K562 (cell line): ENCODE measurements around the gene LAMA3.

Experiments used
- EZH2 ChIP-seq: IDR thresholded peaks from 2 replicates; pipeline ENCODE4 v1.6.1; 2012; ENCODE audit warnings: low read depth, mild to moderate bottlenecking, inconsistent platforms, low read length, borderline replicate concordance
- RUNX1 ChIP-seq: sonication (generic); IDR thresholded peaks from 2 replicates; pipeline ENCODE4 v1.6.1; 2016; ENCODE audit warnings: antibody characterized with exemption, low read depth
- SETDB1 ChIP-seq: IDR thresholded peaks from one replicate; pipeline ENCODE4 v1.6.1; 2012; ENCODE audit warnings: low read length, control low read depth, inconsistent platforms
- ZNF274 ChIP-seq: IDR thresholded peaks from 2 replicates; pipeline ENCODE4 v1.6.1; 2011; ENCODE audit warnings: low read depth, mild to moderate bottlenecking, low read length, moderate library complexity, borderline replicate concordance
- TF ChIP-seq, protein P1 (sequence below): sonication (generic); formaldehyde crosslinking; IDR thresholded peaks from 2 replicates; pipeline ENCODE4 v1.8.1; 2023; ENCODE audit warnings: mild to moderate bottlenecking, missing genetic modification reagents
- TF ChIP-seq, protein P2 (sequence below), 3 experiments: IDR thresholded peaks in 2 of 3; conservative IDR thresholded peaks in 1 of 3; 2 replicates each; pipeline ENCODE4 v1.5.1; 2011 to 2012; ENCODE audit warnings: low read length in 3 of 3, mild to moderate bottlenecking in 3 of 3, control low read depth in 2 of 3, improper control_type of control experiment in 1 of 3, inconsistent platforms in 1 of 3, low read depth in 1 of 3, mixed read lengths in 1 of 3, moderate library complexity in 1 of 3; ENCODE audit not compliant: insufficient read depth in 2 of 3

DNA sequence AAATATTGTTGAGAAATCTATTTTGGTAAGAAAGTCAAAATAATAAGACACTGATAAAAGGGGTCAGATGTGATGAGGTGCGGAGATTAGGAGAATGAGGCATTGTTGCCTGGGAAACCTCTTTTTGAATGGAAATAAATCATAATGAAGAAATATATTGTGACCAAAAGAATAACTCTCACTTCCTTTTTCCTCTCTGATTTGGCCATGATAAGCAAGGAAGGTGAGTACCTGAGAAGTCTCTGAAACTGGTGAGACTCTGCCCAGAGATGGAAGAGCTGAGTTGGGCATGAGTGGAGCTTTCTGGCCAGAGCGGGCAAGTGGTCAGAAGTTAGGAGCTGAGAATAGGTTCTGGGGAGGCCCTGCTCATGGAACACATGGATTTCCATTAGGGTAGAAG lies 11.8 kb downstream of the LAMA3 start:
- TF ChIP-seq SETDB1 (no peak), ZNF274 (no peak), EZH2 (no peak), RUNX1 (no peak)
- TF ChIP-seq, protein P1, sequence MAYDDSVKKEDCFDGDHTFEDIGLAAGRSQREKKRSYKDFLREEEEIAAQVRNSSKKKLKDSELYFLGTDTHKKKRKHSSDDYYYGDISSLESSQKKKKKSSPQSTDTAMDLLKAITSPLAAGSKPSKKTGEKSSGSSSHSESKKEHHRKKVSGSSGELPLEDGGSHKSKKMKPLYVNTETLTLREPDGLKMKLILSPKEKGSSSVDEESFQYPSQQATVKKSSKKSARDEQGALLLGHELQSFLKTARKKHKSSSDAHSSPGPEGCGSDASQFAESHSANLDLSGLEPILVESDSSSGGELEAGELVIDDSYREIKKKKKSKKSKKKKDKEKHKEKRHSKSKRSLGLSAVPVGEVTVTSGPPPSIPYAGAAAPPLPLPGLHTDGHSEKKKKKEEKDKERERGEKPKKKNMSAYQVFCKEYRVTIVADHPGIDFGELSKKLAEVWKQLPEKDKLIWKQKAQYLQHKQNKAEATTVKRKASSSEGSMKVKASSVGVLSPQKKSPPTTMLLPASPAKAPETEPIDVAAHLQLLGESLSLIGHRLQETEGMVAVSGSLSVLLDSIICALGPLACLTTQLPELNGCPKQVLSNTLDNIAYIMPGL (CRISPR knock-in tag) = no peak
- TF ChIP-seq, protein P2, sequence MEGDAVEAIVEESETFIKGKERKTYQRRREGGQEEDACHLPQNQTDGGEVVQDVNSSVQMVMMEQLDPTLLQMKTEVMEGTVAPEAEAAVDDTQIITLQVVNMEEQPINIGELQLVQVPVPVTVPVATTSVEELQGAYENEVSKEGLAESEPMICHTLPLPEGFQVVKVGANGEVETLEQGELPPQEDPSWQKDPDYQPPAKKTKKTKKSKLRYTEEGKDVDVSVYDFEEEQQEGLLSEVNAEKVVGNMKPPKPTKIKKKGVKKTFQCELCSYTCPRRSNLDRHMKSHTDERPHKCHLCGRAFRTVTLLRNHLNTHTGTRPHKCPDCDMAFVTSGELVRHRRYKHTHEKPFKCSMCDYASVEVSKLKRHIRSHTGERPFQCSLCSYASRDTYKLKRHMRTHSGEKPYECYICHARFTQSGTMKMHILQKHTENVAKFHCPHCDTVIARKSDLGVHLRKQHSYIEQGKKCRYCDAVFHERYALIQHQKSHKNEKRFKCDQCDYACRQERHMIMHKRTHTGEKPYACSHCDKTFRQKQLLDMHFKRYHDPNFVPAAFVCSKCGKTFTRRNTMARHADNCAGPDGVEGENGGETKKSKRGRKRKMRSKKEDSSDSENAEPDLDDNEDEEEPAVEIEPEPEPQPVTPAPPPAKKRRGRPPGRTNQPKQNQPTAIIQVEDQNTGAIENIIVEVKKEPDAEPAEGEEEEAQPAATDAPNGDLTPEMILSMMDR (IDR thresholded peaks at IDR 0.05 in 2 of 3, conservative IDR thresholded peaks at IDR 0.05 in 1 of 3; ENCODE audit: insufficient read depth in 2 of 3, low read depth in 1 of 3, low read length in 3 of 3) = no peak
